ENCODE results near the gene MYH14.

GRCh38 chr19:50311723-50312635, 108.6 kb downstream of the MYH14 start:
- TF ChIP-seq CTCF (conservative IDR thresholded peaks at IDR 0.05) (no peak), ZFX (IDR thresholded peaks at IDR 0.05) (no peak)
